Measurements from ENCODE around the gene MUC4.

GRCh38 chr3:195755391-195755790 lies 56.3 kb downstream of the MUC4 start:
- TF ChIP-seq CTCF (conservative IDR thresholded peaks at IDR 0.05; ENCODE audit: low read depth in 2 of 2), result no peak
- no peak for TF ChIP-seq POLR2AphosphoS5 (IDR thresholded peaks at IDR 0.05; ENCODE audit: low read depth)
- no peak for TF ChIP-seq REST (IDR thresholded peaks at IDR 0.05; ENCODE audit: unreplicated experiment)
- no peak for TF ChIP-seq EZH2phosphoT487 (IDR thresholded peaks at IDR 0.05; ENCODE audit: unreplicated experiment)
- TF ChIP-seq EZH2 (IDR thresholded peaks at IDR 0.05; ENCODE audit: low read depth, unreplicated experiment), result no peak
